Hepatic stellate cell (primary cell): Measurements from ENCODE around the gene HACE1.
"Not testable (repeated sequence)": the region's sequence is repeated elsewhere in the genome, so short reads cannot be mapped to it uniquely, and the experiment has no call there.

Experiments
- DNase-seq: peaks from one replicate; pipeline ENCODE4 v3.0.0; 2011; ENCODE audit warnings: low spot score

HACE1 gene, protein sequence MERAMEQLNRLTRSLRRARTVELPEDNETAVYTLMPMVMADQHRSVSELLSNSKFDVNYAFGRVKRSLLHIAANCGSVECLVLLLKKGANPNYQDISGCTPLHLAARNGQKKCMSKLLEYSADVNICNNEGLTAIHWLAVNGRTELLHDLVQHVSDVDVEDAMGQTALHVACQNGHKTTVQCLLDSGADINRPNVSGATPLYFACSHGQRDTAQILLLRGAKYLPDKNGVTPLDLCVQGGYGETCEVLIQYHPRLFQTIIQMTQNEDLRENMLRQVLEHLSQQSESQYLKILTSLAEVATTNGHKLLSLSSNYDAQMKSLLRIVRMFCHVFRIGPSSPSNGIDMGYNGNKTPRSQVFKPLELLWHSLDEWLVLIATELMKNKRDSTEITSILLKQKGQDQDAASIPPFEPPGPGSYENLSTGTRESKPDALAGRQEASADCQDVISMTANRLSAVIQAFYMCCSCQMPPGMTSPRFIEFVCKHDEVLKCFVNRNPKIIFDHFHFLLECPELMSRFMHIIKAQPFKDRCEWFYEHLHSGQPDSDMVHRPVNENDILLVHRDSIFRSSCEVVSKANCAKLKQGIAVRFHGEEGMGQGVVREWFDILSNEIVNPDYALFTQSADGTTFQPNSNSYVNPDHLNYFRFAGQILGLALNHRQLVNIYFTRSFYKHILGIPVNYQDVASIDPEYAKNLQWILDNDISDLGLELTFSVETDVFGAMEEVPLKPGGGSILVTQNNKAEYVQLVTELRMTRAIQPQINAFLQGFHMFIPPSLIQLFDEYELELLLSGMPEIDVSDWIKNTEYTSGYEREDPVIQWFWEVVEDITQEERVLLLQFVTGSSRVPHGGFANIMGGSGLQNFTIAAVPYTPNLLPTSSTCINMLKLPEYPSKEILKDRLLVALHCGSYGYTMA

DNA sequence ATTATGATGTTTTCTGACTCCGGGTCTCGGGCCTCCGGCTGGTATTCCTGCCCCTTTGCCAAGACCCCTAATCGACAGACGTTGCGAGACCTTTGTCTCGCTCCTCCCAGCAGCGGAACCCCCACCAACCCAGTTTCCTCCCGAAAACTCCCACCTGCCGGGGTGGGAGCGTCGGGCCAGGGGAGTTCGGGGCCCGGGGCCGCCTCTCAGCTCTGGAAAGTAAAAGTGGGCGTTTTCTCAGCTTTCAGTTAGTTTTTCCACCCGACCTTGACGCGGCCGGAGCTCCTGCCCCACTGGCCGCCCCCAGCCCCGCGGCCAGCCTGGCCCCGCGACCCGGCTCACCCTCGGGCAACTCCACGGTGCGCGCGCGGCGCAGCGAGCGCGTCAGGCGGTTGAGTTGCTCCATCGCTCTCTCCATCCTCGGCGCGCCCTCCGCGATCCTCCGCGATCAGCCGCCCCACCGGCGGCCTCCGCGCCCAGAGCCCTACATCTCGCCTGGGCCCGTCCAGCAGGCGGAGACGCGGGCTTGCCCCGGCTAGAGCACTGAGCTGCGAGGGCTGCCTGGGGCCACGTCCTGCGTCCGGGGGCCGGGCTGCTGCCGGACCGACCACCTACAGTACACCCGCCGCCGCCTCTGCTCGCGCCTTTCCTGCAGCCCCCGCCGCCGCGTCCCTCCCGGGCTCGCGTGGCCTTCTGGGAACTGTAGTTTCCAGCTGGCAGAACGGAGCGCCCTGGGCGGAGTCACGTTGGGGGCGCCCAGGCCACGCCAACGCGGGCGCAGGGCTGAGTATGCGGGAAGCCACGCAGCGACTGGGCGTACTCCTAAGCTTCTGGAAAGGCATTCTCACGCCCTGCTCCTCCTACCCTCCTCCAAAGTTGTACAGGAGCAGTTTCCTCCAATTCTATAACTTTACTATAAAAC is at the start of gene HACE1:
TSS of gene HACE1 (minus strand) at position 695 of the 922 bp plus-strand sequence. CDS start at position 418, 277 bp downstream.
- DNase-seq, result peak; percentile 89

DNA sequence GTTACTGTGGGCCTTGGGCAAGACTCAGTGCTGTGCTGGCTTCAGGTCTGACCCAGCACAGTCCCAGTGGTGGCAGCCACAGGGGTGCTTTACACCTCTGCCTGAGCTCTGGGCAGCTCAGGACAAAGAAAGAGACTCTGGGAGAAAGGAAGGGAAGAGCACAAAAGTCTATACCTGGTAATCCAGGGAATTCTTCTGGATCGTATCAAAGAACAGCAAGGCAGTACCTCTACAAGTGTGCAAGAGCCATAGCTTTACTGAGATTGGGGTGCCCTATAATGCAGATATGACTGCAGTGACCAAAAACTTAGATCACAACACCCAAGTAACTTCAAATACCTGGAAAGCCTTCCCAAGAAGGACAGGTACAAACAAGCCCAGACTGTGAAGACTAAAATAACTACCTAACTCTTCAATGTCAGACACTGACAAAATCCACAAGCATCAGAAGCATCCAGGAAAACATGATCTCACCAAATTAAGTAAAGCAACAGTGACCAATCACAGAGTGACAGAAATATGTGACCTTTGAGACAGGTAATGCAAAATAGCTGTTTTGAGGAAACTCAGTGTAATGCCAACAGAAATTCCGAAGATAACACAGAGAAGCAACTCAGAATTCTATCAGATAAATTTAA is 49.3 kb upstream of the HACE1 start:
- DNase-seq, result no peak

DNA sequence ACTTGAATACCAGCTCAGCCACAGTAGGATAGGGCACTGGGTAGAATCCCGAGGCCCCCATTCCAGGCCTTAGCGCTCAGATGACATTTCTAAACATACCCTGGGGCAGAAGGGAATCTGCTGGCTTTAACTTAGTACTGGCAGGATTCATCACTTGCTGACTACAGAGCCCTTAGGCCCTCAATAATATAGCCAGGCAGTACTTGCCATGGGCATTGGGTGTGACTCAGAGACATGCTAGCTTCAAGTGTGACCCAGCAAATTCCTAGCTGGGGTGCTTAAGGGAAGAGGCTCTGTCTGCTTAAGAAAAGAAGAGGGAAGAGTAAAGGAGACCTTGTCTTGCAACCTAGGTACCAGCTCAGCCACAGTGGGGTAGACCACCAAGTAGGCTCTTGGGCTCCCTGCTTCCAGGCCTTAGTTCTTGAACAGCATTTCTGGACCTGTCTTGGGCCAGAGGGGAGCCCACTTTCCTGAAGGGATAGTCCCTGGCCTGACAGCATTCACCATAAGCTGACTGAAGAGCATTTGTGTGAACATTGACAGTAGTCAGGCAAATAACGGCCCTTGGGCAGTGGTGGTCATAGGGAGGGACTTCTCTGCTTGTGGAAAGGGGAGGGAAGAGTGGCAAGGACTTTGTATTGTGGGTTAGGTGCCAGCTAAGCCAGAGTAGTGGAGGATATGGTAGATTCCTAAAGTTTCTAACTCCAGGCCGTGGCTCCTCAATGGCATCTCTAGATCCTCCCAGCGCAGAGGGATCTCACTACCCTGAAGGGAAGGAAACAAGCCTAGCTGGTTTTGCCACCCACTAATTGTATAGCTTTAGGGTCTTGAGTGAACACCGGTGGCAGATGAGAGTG is 48.5 kb upstream of the HACE1 start:
- no peak for DNase-seq

DNA sequence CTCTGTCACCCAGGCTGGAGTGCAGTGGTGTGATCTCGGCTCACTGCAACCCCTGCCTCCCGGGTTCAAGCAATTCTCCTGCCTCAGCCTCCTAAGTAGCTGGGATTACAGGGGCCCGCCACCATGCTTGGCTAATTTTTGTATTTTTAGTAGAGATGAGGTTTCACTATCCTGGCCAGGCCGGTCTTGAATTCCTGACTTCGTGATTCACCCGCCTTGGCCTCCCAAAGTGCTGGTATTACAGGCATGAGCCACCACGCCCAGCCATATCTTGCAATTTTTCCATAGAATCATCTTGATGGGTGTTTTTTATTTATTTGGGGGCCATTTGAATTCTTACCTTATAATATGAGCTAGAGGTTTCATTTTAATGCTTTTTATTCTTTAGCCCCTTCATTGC is 39.2 kb upstream of the HACE1 start:
- DNase-seq, result not testable (repeated sequence)

DNA sequence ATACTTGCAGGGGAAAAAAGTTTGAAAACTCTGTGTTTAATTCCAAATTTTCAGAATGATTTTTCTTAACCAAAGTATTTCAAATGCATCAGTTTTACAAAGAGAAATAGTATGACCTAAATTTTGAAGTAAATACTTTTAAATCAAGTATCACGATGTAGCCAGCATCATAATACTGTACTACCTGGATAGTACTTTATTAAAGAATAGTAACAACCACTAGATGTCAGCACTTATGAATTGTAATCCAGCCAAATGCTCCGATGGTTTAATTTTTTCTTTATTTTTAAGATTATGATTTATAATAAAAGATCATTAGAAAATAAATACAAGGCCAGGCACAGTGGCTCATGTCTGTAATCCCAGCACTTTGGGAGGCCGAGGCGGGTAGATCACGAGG is 37.2 kb upstream of the HACE1 start:
- peak; percentile 2 for DNase-seq

DNA sequence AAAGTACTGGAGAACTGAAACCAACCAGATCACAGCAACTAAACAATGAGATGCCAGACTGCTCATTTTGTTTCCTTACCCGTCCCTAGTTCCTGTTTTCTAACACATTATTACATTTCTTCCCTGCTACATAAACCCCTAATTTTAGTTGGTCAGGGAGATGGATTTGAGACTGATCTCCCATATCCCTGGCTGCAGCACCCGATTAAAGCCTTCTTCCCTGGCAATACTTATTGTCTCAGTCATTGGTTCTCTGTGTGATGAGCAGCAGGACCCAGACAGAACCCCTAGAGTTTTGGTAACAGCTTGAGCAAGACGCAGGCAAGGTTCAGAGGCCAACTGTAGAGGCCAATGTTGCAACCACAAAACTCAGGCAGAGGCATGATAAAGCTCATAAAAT is 28.3 kb upstream of the HACE1 start:
- no peak for DNase-seq

DNA sequence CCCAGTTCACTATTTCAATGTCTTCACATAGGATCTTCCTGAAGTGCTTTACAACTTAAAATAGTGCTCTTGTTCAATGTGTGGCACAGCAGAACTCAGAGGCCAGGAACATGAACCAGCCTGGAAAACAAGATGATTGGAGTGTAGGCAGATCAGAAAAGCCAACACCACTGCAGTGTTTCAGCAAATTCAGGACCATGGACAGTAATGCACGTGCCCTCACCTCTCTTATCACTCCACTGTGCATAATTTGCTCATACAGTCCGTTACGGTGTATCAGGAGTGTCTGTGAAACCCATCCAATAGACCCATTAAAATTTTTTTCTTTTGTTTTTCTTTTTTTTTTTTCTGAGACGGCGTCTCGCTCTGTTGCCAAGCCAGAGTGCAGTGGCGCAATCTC is 27.6 kb upstream of the HACE1 start:
- DNase-seq, result no peak

DNA sequence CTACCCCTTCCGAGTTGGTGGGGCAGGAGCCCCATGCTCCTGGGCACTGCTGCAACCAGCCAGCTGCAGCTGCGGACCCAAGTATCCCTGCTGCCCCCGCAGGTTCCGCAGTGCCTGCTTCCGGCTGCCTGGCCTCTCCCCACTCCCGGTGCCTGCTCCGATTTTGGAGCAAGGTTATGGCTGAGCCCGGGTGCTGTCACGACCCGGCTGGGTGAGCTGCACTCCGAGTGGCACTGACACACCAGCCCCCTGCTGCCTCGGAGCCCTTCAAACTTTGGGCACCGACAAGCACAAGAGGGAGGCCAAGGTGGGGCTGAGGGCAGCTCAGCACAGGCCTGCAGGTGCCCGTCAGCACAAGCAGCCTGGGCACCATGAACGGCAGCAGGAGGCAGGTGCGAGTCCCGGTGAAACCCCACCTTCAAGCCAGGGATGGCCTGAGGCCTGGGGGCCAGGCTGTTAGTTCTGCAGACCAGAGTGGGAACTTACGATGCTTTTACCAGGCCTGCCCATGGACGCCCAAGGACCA is 25.9 kb upstream of the HACE1 start:
- no peak for DNase-seq

DNA sequence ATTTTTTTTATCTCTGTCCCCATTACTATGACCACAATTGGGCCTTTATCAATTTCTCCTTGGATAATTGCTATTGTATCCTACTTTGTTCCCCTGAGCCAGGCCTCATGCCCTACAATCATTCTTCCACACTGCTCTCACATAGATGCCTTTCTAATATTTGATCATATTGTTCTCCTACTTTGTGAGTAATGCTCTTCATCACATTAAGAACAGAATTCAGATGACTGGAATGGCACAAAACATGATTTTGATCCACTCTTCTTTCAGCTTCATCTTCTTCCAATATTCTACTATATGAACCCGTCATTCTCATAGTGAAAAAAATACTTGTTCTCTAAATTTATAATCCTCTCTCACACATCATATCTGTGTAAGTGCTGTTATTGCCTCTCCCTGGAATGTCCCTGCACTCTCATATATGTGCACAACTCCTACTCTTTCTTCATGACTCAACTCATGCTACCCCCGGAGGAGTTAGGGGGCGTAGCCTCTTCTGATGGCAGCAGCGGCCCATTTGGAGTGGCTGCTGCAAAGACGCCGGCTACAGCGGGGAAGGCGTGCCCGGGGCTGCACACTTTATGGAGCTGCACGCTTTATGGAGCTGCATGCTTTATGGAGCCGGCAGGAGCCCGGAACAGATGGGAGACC is 25.3 kb upstream of the HACE1 start:
- no peak for DNase-seq

DNA sequence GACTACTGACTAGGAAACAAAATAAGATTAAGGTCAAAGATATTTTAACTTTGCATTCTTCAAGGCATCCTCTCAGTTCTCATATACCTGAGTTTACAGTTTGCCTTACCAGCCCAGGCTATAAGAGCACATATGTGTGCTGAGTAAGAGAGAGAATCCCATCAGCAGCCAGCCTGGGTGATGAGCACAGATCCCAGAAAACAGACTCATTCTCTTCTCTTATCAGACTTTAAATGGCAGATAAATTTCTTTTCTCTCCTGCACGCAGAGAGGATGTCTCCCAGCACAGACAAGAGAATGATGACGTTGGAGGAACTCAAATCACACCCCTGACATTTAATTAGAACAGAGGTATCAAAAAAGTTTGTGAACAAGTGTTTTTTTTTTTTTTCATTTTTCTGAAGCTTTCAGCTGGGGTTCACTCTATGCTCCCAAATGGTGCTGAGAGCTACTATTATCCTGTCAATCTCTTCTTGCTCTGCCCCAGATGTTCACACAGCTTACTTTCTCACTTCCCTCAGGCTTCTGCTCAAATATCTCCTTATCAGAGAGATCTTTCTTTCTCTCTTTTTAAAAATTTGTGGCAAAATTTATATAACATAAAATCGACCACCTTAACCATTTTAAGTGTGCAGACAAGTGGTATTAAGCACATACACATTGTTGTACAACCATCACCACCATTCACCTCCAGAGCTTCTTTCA is 22.4 kb upstream of the HACE1 start:
- no peak for DNase-seq

DNA sequence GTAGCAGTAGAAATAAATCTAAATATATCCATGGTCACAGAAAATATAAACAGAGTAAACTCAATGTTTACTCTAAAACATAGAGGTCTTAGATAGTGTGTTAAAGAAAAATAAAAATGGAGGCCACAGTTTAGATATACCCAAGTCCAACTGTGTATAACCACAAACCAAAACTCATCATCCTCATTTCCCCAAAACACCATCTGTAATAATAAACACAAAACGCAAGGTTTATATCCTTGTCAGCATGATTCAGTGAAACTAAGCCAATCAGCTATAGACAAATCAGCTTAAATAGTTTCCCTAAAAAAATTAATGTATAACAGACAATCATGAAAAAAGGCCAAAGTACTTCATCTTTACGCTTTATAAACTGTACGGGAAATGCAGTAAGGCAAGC is 2.7 kb upstream of the HACE1 start:
- no peak for DNase-seq

DNA sequence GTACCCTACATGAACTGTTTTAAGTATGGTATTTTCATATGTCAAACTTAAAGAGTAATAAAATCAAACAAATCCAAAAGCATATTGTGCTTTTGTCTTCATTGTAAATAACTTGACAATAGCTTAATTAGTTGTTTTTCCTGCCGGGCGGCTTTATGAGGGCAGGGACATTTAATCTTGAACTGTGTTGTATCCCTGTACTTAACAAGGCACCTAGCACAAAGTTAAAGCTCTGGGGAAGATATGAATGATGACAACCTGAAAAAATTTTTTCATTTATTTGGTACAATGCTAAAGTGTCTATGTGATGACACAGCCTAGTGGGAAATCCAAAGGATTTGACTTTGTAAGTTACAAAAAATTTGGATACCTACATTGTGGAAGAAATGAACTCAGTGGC is 502 bp upstream of the HACE1 start:
- DNase-seq, result no peak

DNA sequence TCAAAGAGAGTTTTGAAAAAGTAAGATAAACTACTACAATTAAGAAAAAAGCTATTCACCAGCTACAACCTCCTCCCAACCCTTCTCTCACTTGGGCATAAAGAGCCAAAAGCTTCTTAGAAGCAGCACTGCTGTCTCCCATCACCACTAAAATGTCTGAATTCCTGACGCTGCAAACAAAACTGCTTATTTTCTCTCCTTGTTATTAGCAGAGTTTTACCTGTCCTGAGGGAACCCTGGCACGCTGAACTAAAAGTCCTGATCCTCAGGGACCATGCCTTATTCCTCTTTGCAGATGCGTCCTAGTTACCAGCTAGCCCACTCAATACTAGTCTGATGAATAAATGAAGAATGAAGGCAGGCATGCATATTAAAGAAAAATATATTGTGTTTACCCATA is 1.1 kb downstream of the HACE1 start:
- peak; percentile 14 for DNase-seq

DNA sequence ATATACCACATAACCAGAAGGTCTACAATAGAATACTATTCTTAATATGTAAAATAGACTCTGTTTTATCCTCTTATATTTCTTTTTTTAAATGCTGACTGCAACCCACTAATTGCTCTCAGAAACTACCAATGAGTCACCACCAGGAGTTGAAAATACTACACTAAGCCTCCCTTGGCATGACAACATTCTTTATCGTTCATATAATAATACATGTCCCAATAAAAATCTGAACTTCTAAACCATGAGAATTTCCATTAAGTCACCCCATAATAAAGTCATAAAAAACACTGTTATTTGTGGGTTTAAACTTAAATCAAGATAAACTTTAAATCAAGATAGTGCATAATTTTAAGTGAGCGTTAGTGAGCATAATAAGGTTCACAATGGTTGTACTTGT is 4.2 kb downstream of the HACE1 start:
- peak; percentile 47 for DNase-seq

DNA sequence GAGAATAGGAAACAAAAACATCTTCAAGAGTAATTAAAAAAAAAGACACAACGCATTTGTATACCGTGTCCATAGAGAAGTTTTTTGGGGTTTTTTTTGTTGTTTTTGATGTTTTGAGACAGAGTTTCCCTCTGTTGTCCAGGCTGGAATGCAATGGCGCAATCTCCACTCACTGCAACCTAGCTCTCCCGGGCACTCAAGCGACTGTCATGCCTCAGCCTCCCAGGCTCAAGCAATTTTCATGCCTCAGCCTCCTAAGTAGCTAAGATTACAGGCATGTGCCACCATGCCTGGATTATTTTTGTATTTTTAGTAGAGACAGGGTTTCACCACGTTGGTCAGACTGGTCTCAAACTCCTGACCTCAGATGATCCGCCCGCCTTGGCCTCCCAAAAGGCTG is 12.0 kb downstream of the HACE1 start:
- DNase-seq, result not testable (repeated sequence)

DNA sequence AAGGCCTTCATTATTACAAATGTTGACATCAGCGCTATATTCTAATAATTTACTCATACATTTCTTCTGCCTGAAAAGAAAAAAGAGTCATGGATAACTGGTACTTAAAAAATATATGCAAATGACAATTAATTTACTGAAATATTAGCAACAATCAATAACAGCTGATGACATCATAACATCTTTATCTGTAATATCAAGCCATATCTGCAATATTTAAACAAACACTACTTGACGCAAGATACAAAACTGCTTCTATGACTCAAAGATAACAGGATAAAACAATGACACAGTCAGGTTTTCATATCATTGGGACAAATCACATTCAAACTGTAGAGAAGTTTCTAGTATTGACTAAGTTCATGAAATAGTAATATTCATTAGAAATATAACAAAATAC is 16.5 kb downstream of the HACE1 start:
- no peak for DNase-seq

DNA sequence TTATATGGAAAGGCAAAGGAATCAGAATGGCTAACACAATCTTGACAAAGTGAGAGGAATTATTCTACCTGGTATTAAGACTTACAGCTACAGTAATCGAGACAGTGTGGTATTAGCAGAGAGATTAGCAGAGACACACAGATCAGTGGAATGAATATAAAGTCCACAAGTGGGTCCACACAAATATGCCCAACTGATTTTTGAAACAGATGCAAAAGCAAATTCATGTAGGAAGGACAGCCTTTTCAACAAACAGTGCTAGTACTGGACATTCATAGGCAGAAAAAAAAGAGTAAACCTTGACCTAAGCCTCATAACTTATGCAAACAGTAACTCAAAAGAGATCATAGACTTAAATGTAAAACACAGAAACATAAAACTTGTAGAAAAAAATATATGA is 22.6 kb downstream of the HACE1 start:
- no peak for DNase-seq

DNA sequence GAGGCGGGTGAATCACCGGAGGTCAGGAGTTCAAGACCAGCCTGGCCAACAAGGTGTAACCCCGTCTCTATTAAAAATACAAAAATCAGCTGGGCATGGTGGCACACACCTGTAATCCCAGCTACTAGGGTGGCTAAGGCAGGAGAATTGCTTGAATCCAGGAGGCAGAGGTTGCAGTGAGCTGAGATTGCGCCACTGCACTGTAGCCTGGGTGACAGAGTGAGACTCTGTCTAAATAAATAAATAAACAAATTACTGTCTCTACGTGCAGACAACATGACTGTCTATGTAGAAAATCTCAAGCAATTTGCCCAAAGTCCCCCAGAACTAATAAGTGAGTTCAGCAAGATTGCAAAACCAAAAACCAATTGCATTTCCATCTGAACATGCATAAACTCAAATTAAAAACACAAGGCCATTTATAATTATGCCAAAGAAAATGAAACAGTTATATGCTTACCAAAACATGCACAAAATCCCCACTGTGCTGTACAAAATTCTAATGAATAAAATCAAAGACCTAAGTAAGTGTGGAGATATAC is 23.2 kb downstream of the HACE1 start:
- not testable (repeated sequence) for DNase-seq

DNA sequence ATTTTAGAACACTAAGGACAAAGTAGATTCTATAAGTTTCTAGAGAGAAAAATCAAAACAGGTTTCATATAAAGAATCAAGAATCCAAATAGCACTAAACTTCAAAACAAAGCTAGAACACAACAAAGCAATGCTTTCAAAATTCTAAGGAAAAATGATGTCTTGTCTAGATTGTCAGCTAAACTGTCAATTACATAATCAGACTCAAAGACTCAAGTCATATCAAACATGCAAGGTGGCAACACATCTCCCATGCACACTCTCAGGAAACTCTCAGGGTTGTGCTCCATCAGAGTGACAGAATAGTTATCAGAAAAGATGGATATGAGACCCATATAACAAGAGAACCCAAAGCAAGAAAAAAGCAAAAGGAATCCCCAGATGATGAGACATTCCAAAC is 23.9 kb downstream of the HACE1 start:
- no peak for DNase-seq
